ENCODE data around the gene KRTAP19-8. TPM values are rescaled to one million over a fixed set of nuclear protein-coding genes. Genes with fewer than 3 reads are reported as not detected.

KRTAP19-8 gene, protein sequence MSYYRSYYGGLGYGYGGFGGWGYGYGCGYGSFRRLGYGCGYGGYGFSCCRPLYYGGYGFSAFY
- not detected for total RNA-seq
- long read RNA-seq: 0 reads

DNA sequence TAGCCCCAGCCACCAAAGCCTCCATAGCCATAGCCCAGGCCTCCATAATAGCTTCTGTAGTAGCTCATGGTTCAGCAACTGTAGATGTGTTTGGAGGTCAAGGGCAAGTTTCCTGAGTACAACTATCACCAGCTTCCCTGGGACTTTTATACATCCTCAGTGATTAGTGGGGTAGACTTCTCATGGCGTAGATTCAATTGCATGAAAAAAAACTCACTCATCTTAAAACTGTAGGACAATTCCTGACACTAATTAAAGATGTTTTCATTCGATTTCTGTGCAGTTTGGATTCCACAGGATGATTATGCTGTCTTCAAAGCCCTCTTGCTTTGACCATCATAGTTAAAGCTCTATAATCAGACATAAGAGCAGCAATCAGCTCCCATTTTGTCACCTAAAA is at the start of gene KRTAP19-8:
Gene KRTAP19-8 (minus strand): TSS at position 101 of the 400 bp plus-strand sequence. CDS start 33 bp downstream, at position 68.
- Histone ChIP-seq H3K4me1 (no peaks in the 10 kb centered on the region), H3K4me3 (no peak within 1 kb of the TSS), H3K27me3 (ENCODE audit: low read depth) (peaks cover 15% of the 10 kb centered on the region), H3K9me3 (replicated peaks) (peaks cover 6% of the 10 kb centered on the region), H3K36me3 (no peaks in the 10 kb centered on the region), H3K27ac (replicated peaks) (no peak within 1 kb of the TSS)
- intact Hi-C loops (cut with micrococcal nuclease): no loop called here
- TF ChIP-seq, protein P1, sequence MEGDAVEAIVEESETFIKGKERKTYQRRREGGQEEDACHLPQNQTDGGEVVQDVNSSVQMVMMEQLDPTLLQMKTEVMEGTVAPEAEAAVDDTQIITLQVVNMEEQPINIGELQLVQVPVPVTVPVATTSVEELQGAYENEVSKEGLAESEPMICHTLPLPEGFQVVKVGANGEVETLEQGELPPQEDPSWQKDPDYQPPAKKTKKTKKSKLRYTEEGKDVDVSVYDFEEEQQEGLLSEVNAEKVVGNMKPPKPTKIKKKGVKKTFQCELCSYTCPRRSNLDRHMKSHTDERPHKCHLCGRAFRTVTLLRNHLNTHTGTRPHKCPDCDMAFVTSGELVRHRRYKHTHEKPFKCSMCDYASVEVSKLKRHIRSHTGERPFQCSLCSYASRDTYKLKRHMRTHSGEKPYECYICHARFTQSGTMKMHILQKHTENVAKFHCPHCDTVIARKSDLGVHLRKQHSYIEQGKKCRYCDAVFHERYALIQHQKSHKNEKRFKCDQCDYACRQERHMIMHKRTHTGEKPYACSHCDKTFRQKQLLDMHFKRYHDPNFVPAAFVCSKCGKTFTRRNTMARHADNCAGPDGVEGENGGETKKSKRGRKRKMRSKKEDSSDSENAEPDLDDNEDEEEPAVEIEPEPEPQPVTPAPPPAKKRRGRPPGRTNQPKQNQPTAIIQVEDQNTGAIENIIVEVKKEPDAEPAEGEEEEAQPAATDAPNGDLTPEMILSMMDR (IDR thresholded peaks at IDR 0.05; ENCODE audit: borderline replicate concordance): no peak
- no peak for DNase-seq

DNA sequence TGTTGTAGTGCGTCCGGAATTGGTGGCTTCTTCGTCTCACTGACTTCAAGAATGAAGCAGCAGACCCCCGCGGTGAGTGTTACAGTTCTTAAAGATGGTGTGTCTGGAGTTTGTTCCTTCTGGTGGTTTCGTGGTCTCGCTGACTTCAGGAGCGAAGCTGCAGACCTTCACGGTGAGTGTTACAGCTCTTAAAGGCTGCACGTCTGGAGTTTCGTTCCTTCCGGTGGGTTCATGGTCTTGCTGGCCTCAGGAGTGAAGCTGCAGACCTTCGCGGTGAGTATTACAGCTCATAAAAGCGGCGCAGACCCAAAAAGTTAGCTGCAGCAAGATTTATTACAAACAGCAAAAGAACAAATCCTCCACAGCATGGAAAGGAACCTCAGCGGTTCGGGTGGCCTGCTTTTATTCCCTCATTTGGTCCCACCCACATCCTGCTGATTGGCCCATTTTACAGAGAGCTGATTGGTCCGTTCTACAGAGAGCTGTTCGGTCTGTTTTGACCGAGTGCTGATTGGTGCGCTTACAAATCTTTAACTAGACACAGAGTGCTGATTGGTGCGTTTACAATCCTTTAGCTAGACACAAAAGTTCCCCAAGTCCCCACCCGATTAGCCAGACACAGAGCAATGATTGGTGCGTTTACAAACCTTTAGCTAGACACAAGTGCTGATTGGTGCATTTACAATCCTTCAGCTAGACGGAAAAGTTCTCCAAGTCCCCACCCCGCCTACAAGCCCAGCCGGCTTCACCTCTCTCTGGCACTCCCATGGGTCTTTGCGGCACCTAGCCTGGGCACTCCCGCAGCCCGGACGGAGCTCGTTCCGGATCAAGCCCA is 49.6 kb upstream of the KRTAP19-8 start:
- intact Hi-C loops (cut with micrococcal nuclease): loop anchor here (10.0 kb wide), 2 partner anchors 253 to 743 kb away; partner anchors contain the start of gene KRTAP23-1
- no peaks in the 10 kb centered on the region for H3K36me3 ChIP-seq
- H3K4me1 ChIP-seq: peaks cover 4% of the 10 kb centered on the region
- H3K4me3 ChIP-seq: no peak overlapping the region
- peaks cover 31% of the 10 kb centered on the region for H3K27me3 ChIP-seq (ENCODE audit: low read depth)
- no peaks in the 10 kb centered on the region for H3K9me3 ChIP-seq (replicated peaks)
- H3K27ac ChIP-seq (replicated peaks): no peak overlapping the region
- TF ChIP-seq, protein P1 (IDR thresholded peaks at IDR 0.05; ENCODE audit: borderline replicate concordance): no peak
- DNase-seq: no peak

DNA sequence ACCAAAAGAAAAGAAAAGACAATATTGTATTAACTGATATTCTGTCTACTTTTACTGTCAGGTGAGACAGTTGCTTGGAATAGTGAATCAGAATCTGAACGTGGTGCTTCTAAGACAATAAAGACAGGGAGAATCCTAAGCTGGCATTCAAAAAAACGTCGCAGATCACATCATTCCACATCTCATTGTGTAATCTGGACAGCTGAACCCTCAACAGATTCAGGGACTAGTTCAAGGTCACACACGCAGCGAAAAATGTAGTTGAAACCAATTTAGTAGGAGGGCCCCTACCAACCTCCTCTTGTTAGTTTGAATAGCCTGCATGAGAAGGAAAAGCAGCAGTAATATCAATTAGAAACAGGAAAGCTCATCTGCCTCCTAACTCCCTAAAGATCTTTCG is 46.4 kb upstream of the KRTAP19-8 start:
- Histone ChIP-seq H3K36me3 (no peaks in the 10 kb centered on the region), H3K4me1 (peaks cover 4% of the 10 kb centered on the region), H3K4me3 (no peak overlapping the region), H3K27ac (replicated peaks) (no peak overlapping the region), H3K9me3 (replicated peaks) (no peaks in the 10 kb centered on the region), H3K27me3 (ENCODE audit: low read depth) (peaks cover 27% of the 10 kb centered on the region)
- DNase-seq: no peak
- TF ChIP-seq, protein P1 (IDR thresholded peaks at IDR 0.05; ENCODE audit: borderline replicate concordance): no peak
- intact Hi-C loops (cut with micrococcal nuclease): loop anchor here (10.0 kb wide), 2 partner anchors 250 to 740 kb away; partner anchors contain the start of gene KRTAP23-1

DNA sequence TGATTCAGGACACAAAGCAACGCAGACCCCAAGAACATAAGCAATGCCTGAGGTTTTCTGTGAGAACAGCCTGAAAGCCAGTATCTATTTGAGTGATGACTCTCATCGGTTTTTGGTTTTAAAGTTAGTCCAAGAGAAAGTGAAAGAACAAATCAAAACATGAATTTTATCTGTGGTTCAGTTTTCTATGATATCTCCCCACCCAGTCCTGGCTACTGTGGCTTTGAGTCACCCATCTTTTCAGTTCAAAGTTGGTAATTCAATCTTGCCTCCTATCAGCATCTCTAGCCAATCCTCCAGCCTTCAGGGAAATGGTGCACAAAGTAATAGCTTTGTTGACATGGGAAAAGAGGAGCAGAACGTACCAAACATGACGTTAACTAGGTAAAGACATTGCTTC is 40.5 kb upstream of the KRTAP19-8 start:
- Histone ChIP-seq H3K9me3 (replicated peaks) (no peaks in the 10 kb centered on the region), H3K27me3 (ENCODE audit: low read depth) (peaks cover 7% of the 10 kb centered on the region), H3K4me1 (no peaks in the 10 kb centered on the region), H3K36me3 (no peaks in the 10 kb centered on the region), H3K4me3 (no peak overlapping the region), H3K27ac (replicated peaks) (no peak overlapping the region)
- TF ChIP-seq, protein P1 (IDR thresholded peaks at IDR 0.05; ENCODE audit: borderline replicate concordance): no peak
- intact Hi-C loops (cut with micrococcal nuclease): no loop called here
- no peak for DNase-seq

DNA sequence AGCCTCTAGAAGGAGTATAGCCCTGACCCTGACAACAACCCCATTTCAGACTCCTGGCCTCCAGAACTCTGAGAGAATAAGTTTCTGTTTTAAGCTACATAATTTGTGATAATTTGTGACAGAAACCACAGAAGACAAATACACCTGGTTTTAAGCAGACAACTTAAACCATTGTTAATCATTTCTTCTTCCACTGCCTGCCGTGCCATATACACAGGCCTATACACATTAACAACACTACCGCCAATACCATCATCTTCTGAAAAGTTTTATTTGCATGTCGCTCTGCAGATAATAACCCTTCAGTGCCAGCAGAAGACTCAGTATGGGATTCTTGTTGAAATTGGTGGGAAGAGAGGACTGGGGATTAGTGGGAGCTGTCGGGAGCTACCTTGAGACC is 39.9 kb upstream of the KRTAP19-8 start:
- no peak for DNase-seq
- TF ChIP-seq, protein P1 (IDR thresholded peaks at IDR 0.05; ENCODE audit: borderline replicate concordance): no peak
- Histone ChIP-seq H3K4me3 (no peak overlapping the region), H3K27ac (replicated peaks) (no peak overlapping the region), H3K27me3 (ENCODE audit: low read depth) (peaks cover 7% of the 10 kb centered on the region), H3K36me3 (no peaks in the 10 kb centered on the region), H3K9me3 (replicated peaks) (no peaks in the 10 kb centered on the region), H3K4me1 (no peaks in the 10 kb centered on the region)
- intact Hi-C loops (cut with micrococcal nuclease): no loop called here
